Kidney (tissue), 14 donors: ENCODE results near the gene KRT1. TPM values are rescaled to one million over a fixed set of nuclear protein-coding genes. Genes with fewer than 3 reads are reported as not detected.
A peak's percentile ranks its signal among the peaks of the same experiment; 100 is the strongest.

ENCODE experiments used
- DNase-seq, 5 donors: peaks; one replicate each; pipeline ENCODE4 v3.0.0-alpha.2; 2013 to 2020
- FAIRE-seq: peaks from 2 replicates; lab custom pipeline; 2012; peaks lifted over from hg19 to GRCh38; lab: Jason Lieb, UNC
- H3K27ac ChIP-seq, 2 donors: one replicate each; pipeline ENCODE4 v1.7.0; 2013; ENCODE audit warnings: low read depth in 2 of 2, low read length in 2 of 2, inconsistent platforms in 1 of 2
- H3K27me3 ChIP-seq: one replicate; pipeline ENCODE4 v1.7.1; 2013; ENCODE audit warnings: low read length, inconsistent platforms; ENCODE audit not compliant: control insufficient read depth, insufficient read depth
- H3K36me3 ChIP-seq, 3 donors: one replicate each; pipeline versions ENCODE4 v1.7.0 to v1.7.1; 2013; ENCODE audit warnings: low read length in 3 of 3, control low read depth in 1 of 3, inconsistent platforms in 1 of 3; ENCODE audit not compliant: insufficient read depth in 3 of 3, control insufficient read depth in 2 of 3
- H3K4me1 ChIP-seq, 3 donors: one replicate each; pipeline versions ENCODE4 v1.7.0 to v1.7.1; 2013; ENCODE audit warnings: low read length in 3 of 3, inconsistent platforms in 1 of 3, low read depth in 1 of 3; ENCODE audit not compliant: control insufficient read depth in 2 of 3, insufficient read depth in 2 of 3
- H3K4me3 ChIP-seq, 3 donors: one replicate each; pipeline versions ENCODE4 v1.7.0 to v1.8.1; 2013; ENCODE audit warnings: low read length in 3 of 3, control low read depth in 1 of 3, inconsistent platforms in 1 of 3
- H3K9ac ChIP-seq, 3 donors: one replicate each; pipeline versions ENCODE4 v1.7.0 to v1.7.1; 2013; ENCODE audit warnings: low read length in 3 of 3, control low read depth in 1 of 3, inconsistent platforms in 1 of 3
- H3K9me3 ChIP-seq, 3 donors: one replicate each; pipeline versions ENCODE4 v1.7.0 to v1.7.1; 2013; ENCODE audit warnings: low read length in 3 of 3, control low read depth in 1 of 3, inconsistent platforms in 1 of 3; ENCODE audit not compliant: control insufficient read depth in 2 of 3, insufficient read depth in 1 of 3
- CTCF ChIP-seq: IDR thresholded peaks from 3 replicates; pipeline ENCODE4 v1.5.1; 2012; ENCODE audit warnings: mild to moderate bottlenecking, moderate library complexity, borderline replicate concordance; ENCODE audit not compliant: insufficient read depth; ENCODE audit errors: extremely low read depth
- intact Hi-C: fragments of 100-400 bp; cut with DNase I; formaldehyde crosslinking; loops from one replicate; pipeline ENCODE4 v1.11.1; 2022
- polyA plus RNA-seq: library from polyadenylated mRNA; stranded (reverse); fragments of 350-450 nt; fragmentation: Illumina TruSeq; extraction: RNeasy Lipid Tissue Mini Kit (QIAGEN cat#74804); gene quantifications from one replicate; pipeline ENCODE4 v1.2.3, GENCODE V29; 2014; ENCODE audit warnings: low read depth, low replicate concordance; ENCODE audit not compliant: insufficient read depth
- total RNA-seq: library from RNA; stranded (reverse); fragmentation: NEBNext Ultra II Directional; extraction: Animal tissue kit (Norgen Biotek cat#: 25700); gene quantifications from one replicate; pipeline ENCODE4 v1.2.1, GENCODE V29; 2021
- donor health status: control.
- donor health status: control.
- donor health status: control.
- donor health status: control.
- donor health status: control.
- donor health status: DM: yes; HTN: yes; CAD: no.
- donor health status: Normal renal cell carcinoma (clear cell type).

KRT1 gene
- total and polyA plus RNA-seq, 2 donors from 2014 or later: not detected

GRCh38 chr12:52655251-52655650, 25.0 kb downstream of the KRT1 start:
- TF ChIP-seq CTCF: no peak
- no peak overlapping the region for H3K4me3 ChIP-seq
- no peaks in the 10 kb centered on the region for H3K4me1 ChIP-seq
- no peak overlapping the region for H3K9ac ChIP-seq
- no peaks in the 10 kb centered on the region for H3K9me3 ChIP-seq
- no peaks in the 10 kb centered on the region for H3K27me3 ChIP-seq
- FAIRE-seq (no peak), DNase-seq (no peak)
- H3K36me3 ChIP-seq: no peaks in the 10 kb centered on the region
- no peak overlapping the region for H3K27ac ChIP-seq
- intact Hi-C loops: no loop called here

GRCh38 chr12:52651726-52652261, 28.4 kb downstream of the KRT1 start, which contains the start of gene KRT2:
TSS of gene KRT2 (minus strand) at chr12:52652211. CDS start at chr12:52652142, 69 bp downstream.
- FAIRE-seq: no peak

GRCh38 chr12:52650520-52651081, 29.6 kb downstream of the KRT1 start:
- no peaks in the 10 kb centered on the region for H3K4me1 ChIP-seq
- DNase-seq (peak in 2 of 5 donors; percentile 19 to 73), FAIRE-seq (no peak)

More at GRCh38 chr12:52651726-52652261, 28.4 kb downstream of the KRT1 start, which contains the start of gene KRT2:
- no peaks in the 10 kb centered on the region for H3K36me3 ChIP-seq
- H3K27ac ChIP-seq: no peak within 1 kb of the TSS
- no peak within 1 kb of the TSS for H3K9ac ChIP-seq
- no peaks in the 10 kb centered on the region for H3K9me3 ChIP-seq
- no peak for TF ChIP-seq CTCF
- H3K27me3 ChIP-seq: no peaks in the 10 kb centered on the region
- intact Hi-C loops: no loop called here
- no peaks in the 10 kb centered on the region for H3K4me1 ChIP-seq
- DNase-seq: no peak
- no peak within 1 kb of the TSS for H3K4me3 ChIP-seq

More at GRCh38 chr12:52650520-52651081, 29.6 kb downstream of the KRT1 start:
- Histone ChIP-seq H3K4me3 (peak overlapping the region in 1 of 3 donors; percentile 7), H3K9ac (no peak overlapping the region), H3K9me3 (no peaks in the 10 kb centered on the region), H3K27ac (no peak overlapping the region), H3K36me3 (no peaks in the 10 kb centered on the region), H3K27me3 (no peaks in the 10 kb centered on the region)
- TF ChIP-seq CTCF: no peak
- intact Hi-C loops: no loop called here
